Calu3 (cell line): ENCODE data around the gene USP32. TPM values are rescaled to one million over a fixed set of nuclear protein-coding genes. Genes with fewer than 3 reads are reported as not detected.
A peak's percentile ranks its signal among the peaks of the same experiment; 100 is the strongest.

Experiments
- BruUV-seq: library from RNA; stranded (reverse); fragments of 400-500 nt; replicated peaks from 2 replicates; lab custom pipeline; 2021; lab: Mats Ljungman, UMichigan
- CTCF ChIA-PET: fragments of 300-600 bp; sonication (Branson Sonifier 250); formaldehyde crosslinking; loops from one replicate; lab custom pipeline; 2022; ENCODE audit warnings: antibody characterized with exemption; lab: Charles Lee
- DNase-seq: peaks from one replicate; pipeline ENCODE4 v3.0.0; 2022
- H3K27ac Mint-ChIP-seq: one replicate; pipeline ENCODE4 v1.8.0; 2022; ENCODE audit warnings: mixed read lengths; ENCODE audit not compliant: unreplicated experiment
- H3K27me3 Mint-ChIP-seq: one replicate; pipeline ENCODE4 v1.8.0; 2022; ENCODE audit warnings: mixed read lengths; ENCODE audit not compliant: unreplicated experiment
- H3K36me3 Mint-ChIP-seq: one replicate; pipeline ENCODE4 v1.8.0; 2022; ENCODE audit warnings: mild to moderate bottlenecking, moderate library complexity, mixed read lengths; ENCODE audit not compliant: insufficient read depth, unreplicated experiment
- H3K4me1 Mint-ChIP-seq: one replicate; pipeline ENCODE4 v1.8.0; 2022; ENCODE audit warnings: mild to moderate bottlenecking, low read depth, mixed read lengths; ENCODE audit not compliant: unreplicated experiment
- H3K4me3 Mint-ChIP-seq: one replicate; pipeline ENCODE4 v1.8.0; 2022; ENCODE audit warnings: mild to moderate bottlenecking, low read depth, moderate library complexity, mixed read lengths; ENCODE audit not compliant: unreplicated experiment
- H3K9me3 Mint-ChIP-seq: one replicate; pipeline ENCODE4 v1.8.0; 2022; ENCODE audit warnings: low read depth, mixed read lengths; ENCODE audit not compliant: unreplicated experiment
- CTCF ChIP-seq: fragments of 200-600 bp; IDR thresholded peaks from one replicate; pipeline ENCODE4 v1.8.0; 2022; ENCODE audit warnings: antibody characterized with exemption; ENCODE audit not compliant: unreplicated experiment
- intact Hi-C: fragments of 100-400 bp; cut with micrococcal nuclease; formaldehyde crosslinking; loops from one replicate; pipeline ENCODE4 v1.10.0; 2022; ENCODE audit not compliant: unreplicated experiment
- total RNA-seq: library from RNA; stranded (reverse); gene quantifications from 2 replicates; pipeline ENCODE4 v1.2.3, GENCODE V29; 2022

Gene USP32
- total RNA-seq, 1 experiment from 2014 or later = 29.6 TPM

GRCh38 chr17:60311936-60312335 is 80.0 kb downstream of the USP32 start:
- BruUV-seq = no TSS peak
- H3K9me3 Mint-ChIP-seq = no peaks in the 10 kb centered on the region
- H3K36me3 Mint-ChIP-seq = no peaks in the 10 kb centered on the region
- no peak overlapping the region for H3K27ac Mint-ChIP-seq
- no peak for TF ChIP-seq CTCF
- H3K4me3 Mint-ChIP-seq = no peak overlapping the region
- DNase-seq = no peak
- intact Hi-C loops = no loop called here
- H3K27me3 Mint-ChIP-seq = no peaks in the 10 kb centered on the region
- H3K4me1 Mint-ChIP-seq = peaks cover 5% of the 10 kb centered on the region
- CTCF ChIA-PET = no interaction called here

GRCh38 chr17:60311186-60311585 is 80.7 kb downstream of the USP32 start:
- H3K27ac Mint-ChIP-seq = no peak overlapping the region
- no TSS peak for BruUV-seq
- no peaks in the 10 kb centered on the region for H3K27me3 Mint-ChIP-seq

GRCh38 chr17:60305141-60305540 is 86.8 kb downstream of the USP32 start:
- no peak for TF ChIP-seq CTCF
- Mint-ChIP-seq H3K36me3 (no peaks in the 10 kb centered on the region), H3K27me3 (no peaks in the 10 kb centered on the region), H3K4me3 (no peak overlapping the region), H3K9me3 (peaks cover 5% of the 10 kb centered on the region), H3K27ac (peak overlapping the region; percentile 72), H3K4me1 (peaks cover 20% of the 10 kb centered on the region)
- intact Hi-C loops = no loop called here
- CTCF ChIA-PET = no interaction called here
- DNase-seq = peak; percentile 22
- no TSS peak for BruUV-seq

More at GRCh38 chr17:60311186-60311585, 80.7 kb downstream of the USP32 start:
- Mint-ChIP-seq H3K4me3 (no peak overlapping the region), H3K36me3 (no peaks in the 10 kb centered on the region), H3K9me3 (no peaks in the 10 kb centered on the region), H3K4me1 (no peaks in the 10 kb centered on the region)
- intact Hi-C loops = no loop called here
- CTCF ChIA-PET = interaction anchor here (1.0 kb wide), 1 partner anchor 81 kb away, joined by 4 read pairs; the partner anchor contains the start of gene USP32
- DNase-seq = no peak
- TF ChIP-seq CTCF = no peak

- BruUV-seq = no TSS peak
- H3K36me3 Mint-ChIP-seq = no peaks in the 10 kb centered on the region
- no peaks in the 10 kb centered on the region for H3K27me3 Mint-ChIP-seq
- no peak overlapping the region for H3K27ac Mint-ChIP-seq
- TF ChIP-seq CTCF = no peak
- H3K4me3 Mint-ChIP-seq = no peak overlapping the region
- CTCF ChIA-PET = no interaction called here
- intact Hi-C loops = no loop called here
- peaks cover 20% of the 10 kb centered on the region for H3K4me1 Mint-ChIP-seq
- peaks cover 5% of the 10 kb centered on the region for H3K9me3 Mint-ChIP-seq
- DNase-seq = no peak
Observed at GRCh38 chr17:60304502-60304901, 87.4 kb downstream of the USP32 start.
